Pancreas (tissue), 10 donors: Measurements from ENCODE around the gene CD300A. TPM values are rescaled to one million over a fixed set of nuclear protein-coding genes. Genes with fewer than 3 reads are reported as not detected.
A peak's percentile ranks its signal among the peaks of the same experiment; 100 is the strongest.

Experiments used
- ATAC-seq, 4 donors: fragments of 200-7000 bp; cut with Tn5 transposase; one replicate each; pipeline versions ENCODE4 v1.8.0 to v1.9.1; 2020; ENCODE audit warnings: mild to moderate bottlenecking in 4 of 4, moderate library complexity in 4 of 4
- DNase-seq, 6 donors: peaks; one replicate each; pipeline ENCODE4 v3.0.0-alpha.2; 2020
- FAIRE-seq: peaks from 2 replicates; lab custom pipeline; 2012; peaks lifted over from hg19 to GRCh38; lab: Jason Lieb, UNC
- H3K27ac ChIP-seq, 4 donors: fragments of 200-600 bp; sonication (generic); 1 replicate in 3 of 4; 2 replicates in 1 of 4; pipeline versions ENCODE4 v1.5.0 to v1.8.0; 2020
- H3K27me3 ChIP-seq, 4 donors: fragments of 200-600 bp; one replicate each; pipeline ENCODE4 v1.8.0; 2021
- H3K36me3 ChIP-seq, 3 donors: fragments of 200-600 bp; sonication (generic) in 1 of 3; one replicate each; pipeline versions ENCODE4 v1.5.0 to v1.8.0; 2020 to 2021
- H3K4me1 ChIP-seq, 3 donors: fragments of 200-600 bp; one replicate each; pipeline ENCODE4 v1.8.0; 2021
- H3K4me3 ChIP-seq, 4 donors: fragments of 200-600 bp; sonication (generic) in 2 of 4; one replicate each; pipeline versions ENCODE4 v1.5.0 to v1.8.0; 2020 to 2021
- H3K9me3 ChIP-seq, 4 donors: fragments of 200-600 bp; one replicate each; pipeline ENCODE4 v1.8.0; 2021
- CTCF ChIP-seq, 4 donors: fragments of 200-600 bp; sonication (generic) in 3 of 4; IDR thresholded peaks; one replicate each; pipeline versions ENCODE4 v1.5.0 to v1.8.0; 2021; ENCODE audit warnings: antibody characterized with exemption in 4 of 4
- WGBS, 2 donors: extraction: QIAGEN DNeasy Blood & Tissue Kit; methylation state at CpG; one replicate each; pipeline ENCODE4 v1.1.7; 2013; 5-methylcytosine and 5-hydroxymethylcytosine counted together
- intact Hi-C, 3 donors: fragments of 100-400 bp; cut with DNase I; formaldehyde crosslinking; loops; one replicate each; pipeline versions ENCODE4 v1.11.1 to v1.14.2; 2022
- polyA plus RNA-seq, 2 donors: library from polyadenylated mRNA; stranded (reverse); fragments of 200-250 nt; gene quantifications; one replicate each; pipeline ENCODE4 v1.2.3, GENCODE V29; 2013
- total RNA-seq, 6 donors: library from RNA; stranded (reverse); fragmentation: NEBNext Ultra II Directional in 4 of 6; extraction: Animal tissue kit (Norgen Biotek cat#: 25700) in 4 of 6; gene quantifications; one replicate each; pipeline versions ENCODE4 v1.2.1 to v1.2.4, GENCODE V29; 2021 to 2023
- donor health status: healthy with polysubstance abuse.
- donor health status: DM: no; HTN: no; CAD: no; lungs with moderate emphysema.
- donor health status: DM: no; HTN: no; CAD: no.
- donor health status: control.
- donor health status: control.
- donor health status: Bipolar disorder and iron deficiency.
- donor health status: DM: yes; HTN: yes; CAD: no.
- donor health status: DM: no; HTN: no; CAD: no.
- donor health status: DM: no; HTN: no; CAD: no.
- donor health status: DM: yes; HTN: yes; CAD: no.

CD300A gene
- total and polyA plus RNA-seq, 8 donors = 0.37 to 5.1 (median 1.2) TPM

DNA sequence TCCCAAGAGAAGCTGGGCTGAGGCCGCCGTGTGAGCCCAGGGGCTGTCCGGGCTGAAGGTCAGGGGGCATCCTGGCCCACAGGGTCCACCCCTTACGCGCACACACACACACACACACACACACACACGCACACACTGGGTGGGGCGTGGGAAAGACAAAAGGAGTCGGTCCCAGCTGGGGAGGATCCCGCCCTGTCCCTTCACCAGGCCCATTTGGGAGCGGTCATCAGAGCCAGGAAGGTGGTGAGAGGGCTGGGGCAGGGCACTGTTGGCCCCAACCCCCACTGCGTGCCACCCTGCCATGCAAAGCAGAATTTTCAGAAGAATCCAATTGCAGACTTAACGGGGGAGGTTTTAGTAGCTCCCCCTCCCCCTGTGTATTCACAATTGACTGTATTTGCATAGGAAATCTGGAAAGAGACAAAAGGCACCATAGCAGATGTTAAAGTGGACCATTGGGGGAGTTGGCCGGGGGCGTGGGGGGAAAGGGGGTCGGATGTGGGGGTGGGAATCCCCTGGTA lies 11.3 kb upstream of the CD300A start:
- Histone ChIP-seq H3K27ac (peak overlapping the region in 3 of 4 donors; percentile 65 to 78 (median 73)), H3K27me3 (no peaks in the 10 kb centered on the region), H3K4me3 (no peak overlapping the region), H3K4me1 (peaks cover 13 to 25% (median 17%) of the 10 kb centered on the region in 3 donors), H3K36me3 (no peaks in the 10 kb centered on the region), H3K9me3 (no peaks in the 10 kb centered on the region)
- no peak for TF ChIP-seq CTCF (IDR thresholded peaks at IDR 0.05)
- no peak for FAIRE-seq
- WGBS, 2 donors = 61 to 73% methylated on average over 13 to 15 of the region's 15 CpGs
- intact Hi-C loops = no loop called here
- no peak for ATAC-seq
- DNase-seq = peak in 1 of 6 donors; percentile 17

DNA sequence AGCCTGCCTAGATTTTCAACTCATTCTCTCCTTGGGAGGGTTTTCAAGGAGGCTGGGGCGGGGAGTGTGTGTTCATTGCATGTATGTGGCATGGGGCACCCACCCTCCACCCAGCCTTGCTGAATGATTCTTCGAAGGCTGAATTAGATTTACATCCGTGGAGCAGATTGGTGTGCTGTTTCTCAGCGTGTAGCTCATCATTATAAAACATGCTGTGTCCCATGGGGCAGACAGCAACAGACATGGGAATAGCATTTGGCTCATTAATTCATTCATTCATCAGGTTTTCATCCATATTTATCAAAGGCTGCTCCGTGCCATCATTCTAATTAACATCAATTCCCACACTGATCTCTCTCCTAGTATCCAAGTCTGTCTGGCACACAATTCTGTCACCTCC lies 10.6 kb upstream of the CD300A start:
- ATAC-seq (no peak), FAIRE-seq (no peak), DNase-seq (no peak)
- Histone ChIP-seq H3K36me3 (no peaks in the 10 kb centered on the region), H3K27ac (no peak overlapping the region), H3K9me3 (no peaks in the 10 kb centered on the region), H3K4me1 (peaks cover 13 to 25% (median 17%) of the 10 kb centered on the region in 3 donors), H3K4me3 (no peak overlapping the region), H3K27me3 (no peaks in the 10 kb centered on the region)
- intact Hi-C loops = loop anchor here in 2 of 3 donors (2.0 kb wide), 2 partner anchors 75 to 77 kb away; no protein-coding TSS in a partner anchor
- 91 to 95% methylated on average over 5 of the region's 5 CpGs for WGBS, 2 donors
- no peak for TF ChIP-seq CTCF (IDR thresholded peaks at IDR 0.05)

GRCh38 chr17:74457146-74457819 lies 9.2 kb upstream of the CD300A start:
- FAIRE-seq = no peak
- H3K27ac ChIP-seq = no peak overlapping the region

DNA sequence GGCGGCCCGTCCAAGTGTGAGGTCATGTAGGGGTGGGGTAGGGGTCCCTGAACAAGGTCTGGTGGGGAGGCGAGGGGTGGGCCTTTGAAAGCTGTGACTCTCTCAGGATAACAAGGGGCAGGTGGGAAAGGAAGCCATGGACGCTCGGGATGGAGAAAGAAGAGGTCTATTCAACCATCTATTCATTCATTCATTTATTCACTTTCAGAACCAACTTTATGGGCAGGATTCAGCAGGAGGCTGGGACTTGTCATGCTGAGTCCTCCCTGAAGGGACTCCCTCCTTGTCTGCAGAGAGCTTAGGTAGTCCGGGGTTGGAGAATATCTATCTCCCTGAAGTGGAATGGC lies 8.6 kb upstream of the CD300A start:
- DNase-seq = no peak
- intact Hi-C loops = loop anchor here in 2 of 3 donors (2.0 kb wide), 2 partner anchors 77 to 79 kb away; no protein-coding TSS in a partner anchor
- Histone ChIP-seq H3K27me3 (no peaks in the 10 kb centered on the region), H3K4me3 (no peak overlapping the region), H3K4me1 (peaks cover 13 to 23% (median 17%) of the 10 kb centered on the region in 3 donors), H3K27ac (no peak overlapping the region), H3K36me3 (no peaks in the 10 kb centered on the region), H3K9me3 (no peaks in the 10 kb centered on the region)
- no peak for TF ChIP-seq CTCF (IDR thresholded peaks at IDR 0.05)
- FAIRE-seq = no peak
- ATAC-seq = no peak
- WGBS, 2 donors = 40 to 41% methylated on average over 6 of the region's 6 CpGs

More at GRCh38 chr17:74457146-74457819, 9.2 kb upstream of the CD300A start:
- DNase-seq (peak; percentile 51 to 91 (median 81)), ATAC-seq (peak in 3 of 4 donors; percentile 29 to 47 (median 31))
- Histone ChIP-seq H3K27me3 (no peaks in the 10 kb centered on the region), H3K9me3 (no peaks in the 10 kb centered on the region), H3K4me3 (no peak overlapping the region), H3K36me3 (no peaks in the 10 kb centered on the region), H3K4me1 (peaks cover 13 to 25% (median 17%) of the 10 kb centered on the region in 3 donors)
- intact Hi-C loops = loop anchor here in 2 of 3 donors (2.0 kb wide), 2 partner anchors 76 to 78 kb away; no protein-coding TSS in a partner anchor
- WGBS, 2 donors = 21 to 22% methylated on average over 18 of the region's 18 CpGs
- TF ChIP-seq CTCF (IDR thresholded peaks at IDR 0.05) = peak; percentile 83 to 92 (median 88)

GRCh38 chr17:74458835-74459234 lies 7.6 kb upstream of the CD300A start:
- intact Hi-C loops = no loop called here
- Histone ChIP-seq H3K9me3 (no peaks in the 10 kb centered on the region), H3K36me3 (no peaks in the 10 kb centered on the region), H3K27me3 (no peaks in the 10 kb centered on the region), H3K27ac (no peak overlapping the region), H3K4me1 (peaks cover 5 to 15% (median 8%) of the 10 kb centered on the region in 3 donors), H3K4me3 (no peak overlapping the region)
- 61 to 82% methylated on average over 3 of the region's 3 CpGs for WGBS, 2 donors
- ATAC-seq (no peak), DNase-seq (no peak), FAIRE-seq (no peak)
- TF ChIP-seq CTCF (IDR thresholded peaks at IDR 0.05) = no peak
